Inflammatory macrophage (primary cell): ENCODE measurements around the gene CXorf65.

ENCODE experiments used
- DNase-seq, 2 donors: peaks; one replicate each; pipeline ENCODE4 v3.0.0-alpha.2; 2020 to 2022

CXorf65 gene

GRCh38 chrX:71105628-71106027 is 912 bp downstream of the CXorf65 start:
- DNase-seq: no peak

GRCh38 chrX:71103110-71103983 is 3.2 kb downstream of the CXorf65 start:
- peak; percentile 34 to 46 for DNase-seq

DNA sequence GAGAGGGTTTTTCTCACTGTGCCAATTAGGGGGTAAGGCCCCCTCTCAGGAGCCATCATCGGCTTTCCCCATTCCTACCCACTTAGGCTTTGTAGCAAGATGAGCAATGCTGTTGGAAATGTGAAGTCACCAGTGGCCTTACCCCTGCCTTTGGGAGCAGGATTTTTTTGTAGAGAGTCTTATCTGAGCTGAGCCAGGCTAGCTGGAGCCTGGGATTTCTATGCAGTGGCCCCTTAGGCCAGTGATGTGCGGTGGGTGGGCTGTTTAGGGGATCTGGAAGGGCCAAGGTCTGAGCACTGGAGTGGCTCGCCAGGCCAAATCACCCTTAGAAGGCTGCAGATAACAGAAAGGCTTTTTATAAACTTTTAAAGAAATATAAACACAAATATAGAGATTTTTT is 4.2 kb downstream of the CXorf65 start:
- DNase-seq: no peak

- DNase-seq: no peak
Measured at GRCh38 chrX:71100581-71101505, 5.7 kb downstream of the CXorf65 start.

DNA sequence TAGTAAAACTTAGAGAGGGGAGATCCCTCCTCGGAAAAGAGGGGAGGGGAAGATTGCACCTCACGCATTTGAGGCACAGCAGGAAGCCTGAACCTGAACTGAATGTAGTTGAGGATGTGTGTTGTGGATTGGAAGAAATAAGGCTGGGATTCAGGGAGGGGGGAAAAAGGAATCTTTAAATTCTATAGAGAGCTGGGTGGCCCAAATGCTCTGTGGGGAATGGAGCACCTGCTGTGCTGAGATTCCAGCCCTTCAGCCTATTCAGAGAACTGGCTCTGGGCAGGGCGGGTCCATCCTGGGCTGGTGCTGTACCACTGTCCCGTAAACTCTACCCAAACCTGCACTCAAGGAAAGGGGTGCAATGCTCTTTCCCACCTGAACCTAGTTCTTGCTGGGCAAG is 6.8 kb downstream of the CXorf65 start:
- no peak for DNase-seq

DNA sequence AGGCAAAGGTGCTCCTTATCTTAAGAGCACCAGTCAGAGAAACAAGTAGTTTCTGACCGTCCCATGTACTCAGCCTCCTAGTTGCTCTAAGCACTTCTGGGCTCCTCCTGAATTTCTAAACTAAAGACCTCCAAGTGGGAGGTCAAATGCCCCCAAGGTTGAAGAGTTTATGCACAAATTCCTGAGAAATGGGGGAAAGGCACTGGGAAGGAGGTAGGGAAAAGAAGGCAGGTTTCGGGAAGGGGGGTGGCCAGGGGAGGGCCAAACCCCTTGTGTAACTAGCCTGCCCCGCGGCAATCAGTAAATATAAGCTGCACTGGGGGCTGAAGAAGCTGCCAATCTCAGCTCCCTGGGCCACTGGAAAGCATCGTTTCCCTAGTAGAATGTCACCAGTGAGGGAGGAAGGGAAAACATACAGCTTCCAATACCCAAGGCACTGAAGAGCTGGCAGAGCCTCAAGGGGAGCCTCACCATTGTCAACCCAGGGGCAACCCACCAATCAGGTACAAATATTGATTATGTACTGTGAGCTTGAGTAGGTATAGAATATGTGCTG is 7.5 kb downstream of the CXorf65 start:
- DNase-seq: no peak

- DNase-seq: peak; percentile 57
Measured at GRCh38 chrX:71098302-71098701, 8.2 kb downstream of the CXorf65 start.

DNA sequence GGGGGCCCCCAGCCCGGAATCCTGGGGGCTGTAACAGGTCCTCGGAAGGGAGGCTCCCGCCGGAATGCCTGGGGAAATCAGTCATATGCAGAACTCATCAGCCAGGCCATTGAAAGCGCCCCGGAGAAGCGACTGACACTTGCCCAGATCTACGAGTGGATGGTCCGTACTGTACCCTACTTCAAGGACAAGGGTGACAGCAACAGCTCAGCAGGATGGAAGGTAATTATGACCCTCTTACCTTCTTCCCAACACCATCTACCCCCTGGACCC is 9.8 kb downstream of the CXorf65 start:
- no peak for DNase-seq

- peak in 1 of 2 donors; percentile 21 for DNase-seq
Measured at GRCh38 chrX:71095981-71096759, 10.4 kb downstream of the CXorf65 start.

GRCh38 chrX:71095555-71095980 is 11.0 kb downstream of the CXorf65 start, which contains the start of gene FOXO4:
Gene FOXO4 (plus strand): TSS chrX:71095851. CDS start chrX:71096529, 678 bp downstream.
- peak; percentile 80 to 86 for DNase-seq

- no peak for DNase-seq
Measured at GRCh38 chrX:71095033-71095432, 11.5 kb downstream of the CXorf65 start.

GRCh38 chrX:71091263-71091662 is 15.3 kb downstream of the CXorf65 start:
- no peak for DNase-seq

GRCh38 chrX:71085900-71086299 is 20.6 kb downstream of the CXorf65 start:
- no peak for DNase-seq

DNA sequence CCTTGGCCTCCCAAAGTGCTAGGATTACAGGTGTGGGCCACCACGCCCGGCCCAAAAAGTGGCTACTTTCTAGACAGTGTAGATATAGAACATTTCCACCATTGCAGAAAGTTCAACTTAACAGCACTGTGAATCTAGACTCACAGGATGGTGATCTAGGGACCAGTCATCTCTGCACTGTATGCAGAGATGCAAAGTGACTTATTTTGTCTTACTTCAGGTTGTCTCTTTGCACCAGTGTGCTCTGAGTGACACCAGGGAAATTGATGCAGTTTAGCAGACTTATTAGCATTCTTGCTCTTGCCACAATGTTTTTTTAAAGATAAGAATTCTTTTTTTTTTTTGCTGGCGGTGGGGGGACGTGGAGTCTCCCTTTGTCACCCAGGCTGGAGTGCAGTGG is 23.7 kb downstream of the CXorf65 start:
- DNase-seq: no peak

DNA sequence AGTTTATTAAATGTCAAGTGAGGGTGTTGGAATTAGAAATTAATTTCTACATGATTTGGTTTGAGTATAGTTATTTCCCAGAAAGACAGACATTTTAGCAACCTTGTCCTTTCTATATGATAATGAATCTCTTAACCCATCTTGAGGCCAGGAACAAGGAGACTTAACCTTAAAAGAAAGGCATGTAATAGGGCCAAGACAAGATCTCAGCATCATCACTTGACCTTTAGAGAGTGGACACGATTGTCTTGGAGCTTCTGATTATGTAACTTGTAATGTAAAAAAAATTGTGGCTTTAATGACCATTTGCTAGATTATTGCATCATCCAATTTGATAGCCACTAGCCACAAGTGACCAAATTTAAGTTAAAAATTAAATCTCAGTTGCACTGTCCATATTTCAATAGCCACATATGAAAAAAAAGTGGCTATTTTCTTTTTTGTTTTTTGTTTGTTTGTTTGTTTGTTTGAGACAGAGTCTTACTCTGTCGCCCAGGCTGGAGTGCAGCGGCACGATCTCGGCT is 24.4 kb downstream of the CXorf65 start:
- DNase-seq: no peak

DNA sequence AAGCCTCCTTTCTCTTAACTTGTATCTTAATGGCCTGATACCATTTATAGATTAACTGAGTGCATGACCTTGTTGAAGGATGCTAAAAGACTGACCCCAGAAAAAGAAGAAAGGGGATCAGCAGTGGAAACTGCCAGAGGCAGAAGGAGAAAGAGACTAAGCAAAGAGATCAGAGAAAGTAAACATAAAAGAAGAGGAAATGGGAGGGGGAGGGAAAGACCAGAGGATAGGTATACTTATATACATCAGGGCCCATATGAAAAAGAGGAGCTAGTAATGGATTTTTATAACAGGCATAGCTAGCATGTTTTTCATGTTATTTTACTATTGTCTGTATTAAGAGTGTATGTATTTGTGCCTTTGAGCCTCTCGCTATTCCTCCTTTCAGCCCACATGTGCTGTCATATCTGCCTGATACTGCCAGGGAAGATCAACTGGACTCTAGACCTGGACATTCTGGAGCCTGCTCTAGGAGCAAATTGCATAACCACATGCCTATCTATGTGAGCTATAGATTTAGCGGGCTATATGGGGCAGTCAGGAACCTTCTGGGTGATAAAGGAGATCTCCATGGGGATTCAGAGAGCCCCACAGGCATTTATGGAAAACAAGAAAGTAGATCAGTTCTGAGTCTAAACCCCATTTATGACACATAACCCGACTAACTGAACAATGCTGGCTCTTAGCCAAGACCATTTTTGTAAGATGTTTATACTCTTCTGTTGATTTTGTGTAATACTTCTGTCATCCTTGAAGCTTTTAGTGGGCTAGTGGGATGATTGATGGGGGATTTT is 25.0 kb downstream of the CXorf65 start:
- DNase-seq: no peak

- DNase-seq: no peak
Measured at GRCh38 chrX:71070531-71070930, 36.0 kb downstream of the CXorf65 start.

DNA sequence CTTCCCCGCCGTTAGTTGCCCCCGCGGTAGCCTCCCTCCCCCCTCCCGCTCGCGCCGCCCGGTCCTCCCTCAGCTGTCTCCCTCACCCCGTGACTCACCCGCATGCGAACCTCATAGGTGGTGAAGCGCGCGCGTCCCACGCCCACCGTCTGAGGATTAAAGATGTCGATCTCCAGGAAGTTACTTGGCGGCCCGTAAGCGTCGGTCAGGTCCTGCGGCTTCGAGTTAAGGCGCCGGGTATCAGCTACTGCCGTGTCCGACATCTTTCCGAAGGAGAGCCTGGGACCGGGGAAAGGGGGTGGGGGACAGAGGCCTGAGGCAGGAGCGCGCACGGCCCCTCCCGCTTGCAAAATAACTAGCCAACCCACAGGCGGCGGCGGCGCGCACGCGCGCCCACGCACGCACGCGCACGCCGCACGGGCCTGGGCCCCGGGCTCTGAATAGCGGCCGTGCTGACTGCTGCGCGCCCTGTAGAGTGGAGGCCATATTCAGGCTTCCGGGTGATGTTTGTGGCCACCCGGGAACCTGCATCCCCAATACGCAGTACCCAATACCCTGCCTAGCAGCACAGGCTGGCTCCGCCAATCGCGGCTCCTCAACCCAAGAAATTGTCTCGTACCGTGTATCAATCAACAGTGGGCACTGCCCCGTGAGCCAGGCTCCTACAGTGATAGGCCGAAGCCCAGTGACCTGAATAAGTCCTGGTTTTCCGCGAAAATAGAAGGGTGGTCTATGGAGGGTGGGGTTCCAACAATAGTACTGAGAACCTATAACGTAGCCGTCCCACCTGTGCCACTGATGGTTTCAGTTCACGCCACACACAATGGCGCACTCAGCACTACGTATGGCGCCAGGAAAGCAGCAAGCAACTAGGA is 38.3 kb downstream of the CXorf65 start, which contains the start of gene SNX12:
TSS of gene SNX12 (minus strand) at position 291 of the 875 bp plus-strand sequence. CDS start at position 263, 28 bp downstream.
- peak; percentile 91 to 94 for DNase-seq

DNA sequence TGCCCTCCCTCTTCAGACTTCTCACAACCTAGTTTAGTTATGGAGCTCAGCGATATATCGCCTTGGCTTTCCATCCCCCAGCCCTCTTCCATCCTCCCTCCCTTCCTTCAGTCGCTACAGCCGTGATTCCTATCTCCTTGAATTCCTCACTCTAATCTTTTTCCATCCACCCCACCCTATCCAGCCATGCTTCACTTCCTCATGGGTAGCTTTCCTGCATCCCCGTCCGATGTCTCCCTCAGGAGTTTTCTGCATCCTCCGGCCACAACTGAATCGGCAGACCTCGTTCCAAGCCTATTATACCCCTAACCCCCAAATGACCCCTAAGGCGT is 38.9 kb downstream of the CXorf65 start:
- no peak for DNase-seq

- DNase-seq: no peak
Measured at GRCh38 chrX:71067089-71067488, 39.5 kb downstream of the CXorf65 start.
